Measurements from ENCODE around the gene SLC35F2.

Gene SLC35F2

GRCh38 chr11:107804211-107804610, 54.4 kb downstream of the SLC35F2 start:
- Histone ChIP-seq H3K4me1 (ENCODE audit: control insufficient read depth, insufficient read depth, low read length) (no peaks in the 10 kb centered on the region), H3K36me3 (ENCODE audit: control insufficient read depth, insufficient read depth, low read length) (no peaks in the 10 kb centered on the region), H3K27ac (ENCODE audit: low read depth, low read length) (no peak overlapping the region), H3K4me3 (ENCODE audit: low read length) (no peak overlapping the region), H3K27me3 (ENCODE audit: control insufficient read depth, insufficient read depth, low read length) (no peaks in the 10 kb centered on the region), H3K9ac (ENCODE audit: low read length) (no peak overlapping the region)

GRCh38 chr11:107801641-107802040, 56.9 kb downstream of the SLC35F2 start:
- Histone ChIP-seq H3K9ac (ENCODE audit: low read length) (no peak overlapping the region), H3K27ac (ENCODE audit: low read depth, low read length) (no peak overlapping the region), H3K4me3 (ENCODE audit: low read length) (no peak overlapping the region), H3K36me3 (ENCODE audit: control insufficient read depth, insufficient read depth, low read length) (no peaks in the 10 kb centered on the region), H3K27me3 (ENCODE audit: control insufficient read depth, insufficient read depth, low read length) (no peaks in the 10 kb centered on the region), H3K4me1 (ENCODE audit: control insufficient read depth, insufficient read depth, low read length) (no peaks in the 10 kb centered on the region)

GRCh38 chr11:107799218-107799859, 59.2 kb downstream of the SLC35F2 start:
- Histone ChIP-seq H3K27me3 (ENCODE audit: control insufficient read depth, insufficient read depth, low read length) (no peaks in the 10 kb centered on the region), H3K4me1 (ENCODE audit: control insufficient read depth, insufficient read depth, low read length) (no peaks in the 10 kb centered on the region), H3K4me3 (ENCODE audit: low read length) (no peak overlapping the region), H3K27ac (ENCODE audit: low read depth, low read length) (no peak overlapping the region), H3K36me3 (ENCODE audit: control insufficient read depth, insufficient read depth, low read length) (no peaks in the 10 kb centered on the region), H3K9ac (ENCODE audit: low read length) (no peak overlapping the region)

- Histone ChIP-seq H3K27me3 (ENCODE audit: control insufficient read depth, insufficient read depth, low read length) (no peaks in the 10 kb centered on the region), H3K27ac (ENCODE audit: low read depth, low read length) (no peak overlapping the region), H3K36me3 (ENCODE audit: control insufficient read depth, insufficient read depth, low read length) (no peaks in the 10 kb centered on the region), H3K4me1 (ENCODE audit: control insufficient read depth, insufficient read depth, low read length) (no peaks in the 10 kb centered on the region), H3K9ac (ENCODE audit: low read length) (no peak overlapping the region), H3K4me3 (ENCODE audit: low read length) (no peak overlapping the region)
Measured at GRCh38 chr11:107792049-107792443, 66.5 kb downstream of the SLC35F2 start.

- Histone ChIP-seq H3K9ac (ENCODE audit: low read length) (no peak overlapping the region), H3K36me3 (ENCODE audit: control insufficient read depth, insufficient read depth, low read length) (no peaks in the 10 kb centered on the region), H3K4me3 (ENCODE audit: low read length) (no peak overlapping the region), H3K4me1 (ENCODE audit: control insufficient read depth, insufficient read depth, low read length) (no peaks in the 10 kb centered on the region), H3K27me3 (ENCODE audit: control insufficient read depth, insufficient read depth, low read length) (no peaks in the 10 kb centered on the region), H3K27ac (ENCODE audit: low read depth, low read length) (no peak overlapping the region)
Measured at GRCh38 chr11:107791343-107792048, 67.1 kb downstream of the SLC35F2 start.

- Histone ChIP-seq H3K4me3 (ENCODE audit: low read length) (no peak overlapping the region), H3K27me3 (ENCODE audit: control insufficient read depth, insufficient read depth, low read length) (no peaks in the 10 kb centered on the region), H3K4me1 (ENCODE audit: control insufficient read depth, insufficient read depth, low read length) (no peaks in the 10 kb centered on the region), H3K36me3 (ENCODE audit: control insufficient read depth, insufficient read depth, low read length) (no peaks in the 10 kb centered on the region), H3K27ac (ENCODE audit: low read depth, low read length) (no peak overlapping the region), H3K9ac (ENCODE audit: low read length) (no peak overlapping the region)
Measured at GRCh38 chr11:107789767-107790166, 68.8 kb downstream of the SLC35F2 start.

GRCh38 chr11:107787733-107788132, 70.9 kb downstream of the SLC35F2 start:
- Histone ChIP-seq H3K9ac (ENCODE audit: low read length) (no peak overlapping the region), H3K4me1 (ENCODE audit: control insufficient read depth, insufficient read depth, low read length) (no peaks in the 10 kb centered on the region), H3K27ac (ENCODE audit: low read depth, low read length) (no peak overlapping the region), H3K27me3 (ENCODE audit: control insufficient read depth, insufficient read depth, low read length) (no peaks in the 10 kb centered on the region), H3K4me3 (ENCODE audit: low read length) (no peak overlapping the region), H3K36me3 (ENCODE audit: control insufficient read depth, insufficient read depth, low read length) (no peaks in the 10 kb centered on the region)

GRCh38 chr11:107785401-107785800, 73.2 kb downstream of the SLC35F2 start:
- H3K4me1 ChIP-seq (ENCODE audit: control insufficient read depth, insufficient read depth, low read length): no peaks in the 10 kb centered on the region
- no peak overlapping the region for H3K9ac ChIP-seq (ENCODE audit: low read length)
- no peaks in the 10 kb centered on the region for H3K27me3 ChIP-seq (ENCODE audit: control insufficient read depth, insufficient read depth, low read length)
- no peak overlapping the region for H3K4me3 ChIP-seq (ENCODE audit: low read length)
- H3K36me3 ChIP-seq (ENCODE audit: control insufficient read depth, insufficient read depth, low read length): no peaks in the 10 kb centered on the region
- no peak overlapping the region for H3K27ac ChIP-seq (ENCODE audit: low read depth, low read length)

GRCh38 chr11:107783121-107783520, 75.5 kb downstream of the SLC35F2 start:
- H3K4me3 ChIP-seq (ENCODE audit: low read length): no peak overlapping the region

GRCh38 chr11:107780775-107781174, 77.8 kb downstream of the SLC35F2 start:
- no peak overlapping the region for H3K9ac ChIP-seq (ENCODE audit: low read length)
- H3K27ac ChIP-seq (ENCODE audit: low read depth, low read length): no peak overlapping the region
- H3K36me3 ChIP-seq (ENCODE audit: control insufficient read depth, insufficient read depth, low read length): no peaks in the 10 kb centered on the region
- H3K4me3 ChIP-seq (ENCODE audit: low read length): no peak overlapping the region
- no peaks in the 10 kb centered on the region for H3K4me1 ChIP-seq (ENCODE audit: control insufficient read depth, insufficient read depth, low read length)
- no peaks in the 10 kb centered on the region for H3K27me3 ChIP-seq (ENCODE audit: control insufficient read depth, insufficient read depth, low read length)

More at GRCh38 chr11:107783121-107783520, 75.5 kb downstream of the SLC35F2 start:
- H3K27me3 ChIP-seq (ENCODE audit: control insufficient read depth, insufficient read depth, low read length): no peaks in the 10 kb centered on the region
- H3K27ac ChIP-seq (ENCODE audit: low read depth, low read length): no peak overlapping the region
- H3K4me1 ChIP-seq (ENCODE audit: control insufficient read depth, insufficient read depth, low read length): no peaks in the 10 kb centered on the region
- H3K36me3 ChIP-seq (ENCODE audit: control insufficient read depth, insufficient read depth, low read length): no peaks in the 10 kb centered on the region
- H3K9ac ChIP-seq (ENCODE audit: low read length): no peak overlapping the region

- Histone ChIP-seq H3K27me3 (ENCODE audit: control insufficient read depth, insufficient read depth, low read length) (no peaks in the 10 kb centered on the region), H3K4me1 (ENCODE audit: control insufficient read depth, insufficient read depth, low read length) (no peaks in the 10 kb centered on the region), H3K27ac (ENCODE audit: low read depth, low read length) (no peak overlapping the region), H3K9ac (ENCODE audit: low read length) (no peak overlapping the region), H3K36me3 (ENCODE audit: control insufficient read depth, insufficient read depth, low read length) (no peaks in the 10 kb centered on the region), H3K4me3 (ENCODE audit: low read length) (no peak overlapping the region)
Measured at GRCh38 chr11:107780136-107780535, 78.5 kb downstream of the SLC35F2 start.

- no peaks in the 10 kb centered on the region for H3K4me1 ChIP-seq (ENCODE audit: control insufficient read depth, insufficient read depth, low read length)
- no peaks in the 10 kb centered on the region for H3K36me3 ChIP-seq (ENCODE audit: control insufficient read depth, insufficient read depth, low read length)
- no peak overlapping the region for H3K4me3 ChIP-seq (ENCODE audit: low read length)
- no peak overlapping the region for H3K27ac ChIP-seq (ENCODE audit: low read depth, low read length)
- H3K9ac ChIP-seq (ENCODE audit: low read length): no peak overlapping the region
- no peaks in the 10 kb centered on the region for H3K27me3 ChIP-seq (ENCODE audit: control insufficient read depth, insufficient read depth, low read length)
Measured at GRCh38 chr11:107778839-107779517, 79.6 kb downstream of the SLC35F2 start.

All from rectal smooth muscle tissue (tissue), 1 donor.